Breast epithelium (tissue), 4 donors: ENCODE measurements around the gene TMEM255B. TPM values are rescaled to one million over a fixed set of nuclear protein-coding genes. Genes with fewer than 3 reads are reported as not detected.
"Not testable (repeated sequence)": the region's sequence is repeated elsewhere in the genome, so short reads cannot be mapped to it uniquely, and the experiment has no call there.

Experiments used
- DNase-seq, 2 donors: peaks; one replicate each; pipeline ENCODE4 v3.0.0-alpha.2; 2019; ENCODE audit warnings: low spot score in 2 of 2
- H3K27ac ChIP-seq, 2 donors: fragments of 200-600 bp; sonication (generic) in 1 of 2; one replicate each; pipeline ENCODE4 v1.5.1; 2016 to 2019; ENCODE audit warnings: mild to moderate bottlenecking in 1 of 2
- H3K27me3 ChIP-seq, 2 donors: fragments of 200-600 bp; sonication (generic) in 1 of 2; one replicate each; pipeline versions ENCODE4 v1.5.1 to v1.6.0; 2017 to 2019; ENCODE audit warnings: control low read depth in 1 of 2, mild to moderate bottlenecking in 1 of 2
- H3K36me3 ChIP-seq: fragments of 200-600 bp; one replicate; pipeline ENCODE4 v1.5.1; 2019
- H3K4me1 ChIP-seq, 2 donors: fragments of 200-600 bp; sonication (generic); one replicate each; pipeline ENCODE4 v1.5.1; 2016 to 2019; ENCODE audit warnings: control low read depth in 1 of 2
- H3K4me3 ChIP-seq, 3 donors: fragments of 200-600 bp; sonication (generic); 1 replicate in 2 of 3; 2 replicates in 1 of 3; pipeline ENCODE4 v1.5.1; 2016 to 2019; ENCODE audit warnings: mild to moderate bottlenecking in 3 of 3, moderate library complexity in 2 of 3
- H3K9me3 ChIP-seq, 2 donors: fragments of 200-600 bp; sonication (generic) in 1 of 2; one replicate each; pipeline ENCODE4 v1.5.1; 2016 to 2019; ENCODE audit warnings: control low read depth in 1 of 2
- CTCF ChIP-seq, 3 donors: fragments of 450-650 bp; IDR thresholded peaks; one replicate each; pipeline ENCODE4 v1.5.1; 2016 to 2017; ENCODE audit warnings: antibody characterized with exemption in 3 of 3, mild to moderate bottlenecking in 3 of 3, moderate library complexity in 3 of 3
- POLR2A ChIP-seq: fragments of 450-650 bp; IDR thresholded peaks from one replicate; pipeline ENCODE4 v1.6.1; 2016; ENCODE audit warnings: antibody characterized with exemption, mild to moderate bottlenecking, moderate library complexity
- POLR2AphosphoS5 ChIP-seq, 3 donors: sonication (generic); formaldehyde crosslinking; IDR thresholded peaks; one replicate each; pipeline ENCODE4 v1.6.1; 2017; ENCODE audit warnings: antibody characterized with exemption in 3 of 3
- intact Hi-C: fragments of 100-400 bp; cut with DNase I; formaldehyde crosslinking; loops from one replicate; pipeline ENCODE4 v1.15.1; 2023; ENCODE audit warnings: low total_unique reads
- total RNA-seq, 3 donors: library from RNA; depleted of rRNA; stranded (reverse); fragments of >200 nt; gene quantifications; one replicate each; pipeline ENCODE4 v1.1.0, GENCODE V29; 2016

Gene TMEM255B
- total RNA-seq, 3 donors from 2014 or later: 2.3 to 11.8 (median 5.2) TPM

GRCh38 chr13:113743366-113744195 lies 15.4 kb upstream of the TMEM255B start:
- TF ChIP-seq POLR2A (no peak), CTCF (IDR thresholded peaks at IDR 0.05) (no peak), POLR2AphosphoS5 (IDR thresholded peaks at IDR 0.05) (no peak)
- Histone ChIP-seq H3K4me3 (no peak overlapping the region), H3K4me1 (no peaks in the 10 kb centered on the region), H3K9me3 (no peaks in the 10 kb centered on the region), H3K27me3 (peaks cover 0 to 22% of the 10 kb centered on the region in 2 donors), H3K36me3 (no peaks in the 10 kb centered on the region), H3K27ac (no peak overlapping the region)
- no peak for DNase-seq
- intact Hi-C loops: no loop called here

- H3K27me3 ChIP-seq: peaks cover 0 to 19% of the 10 kb centered on the region in 2 donors
- TF ChIP-seq POLR2A (no peak), CTCF (IDR thresholded peaks at IDR 0.05) (no peak), POLR2AphosphoS5 (IDR thresholded peaks at IDR 0.05) (no peak)
- no peaks in the 10 kb centered on the region for H3K36me3 ChIP-seq
- intact Hi-C loops: no loop called here
- no peaks in the 10 kb centered on the region for H3K4me1 ChIP-seq
- no peak for DNase-seq
- no peak overlapping the region for H3K27ac ChIP-seq
- no peaks in the 10 kb centered on the region for H3K9me3 ChIP-seq
- no peak overlapping the region for H3K4me3 ChIP-seq
These were observed 14.6 kb upstream of the TMEM255B start for GRCh38 chr13:113744197-113745000.

- no peaks in the 10 kb centered on the region for H3K9me3 ChIP-seq
- H3K27me3 ChIP-seq: peaks cover 0 to 14% of the 10 kb centered on the region in 2 donors
- no peak for TF ChIP-seq POLR2A
- no peak for TF ChIP-seq CTCF (IDR thresholded peaks at IDR 0.05)
- no peak for TF ChIP-seq POLR2AphosphoS5 (IDR thresholded peaks at IDR 0.05)
- intact Hi-C loops: no loop called here
- no peaks in the 10 kb centered on the region for H3K36me3 ChIP-seq
- DNase-seq: no peak
- H3K27ac ChIP-seq: no peak overlapping the region
- H3K4me3 ChIP-seq: no peak overlapping the region
- H3K4me1 ChIP-seq: no peaks in the 10 kb centered on the region
These were observed 14.0 kb upstream of the TMEM255B start for GRCh38 chr13:113745059-113745458.

GRCh38 chr13:113745500-113746142 lies 13.4 kb upstream of the TMEM255B start:
- intact Hi-C loops, H3K4me3 ChIP-seq, H3K27ac ChIP-seq, DNase-seq, H3K36me3 ChIP-seq, H3K9me3 ChIP-seq, H3K4me1 ChIP-seq: not testable (repeated sequence)
- H3K27me3 ChIP-seq: peaks cover 0 to 13% of the 10 kb centered on the region in 2 donors

- H3K27ac ChIP-seq: no peak overlapping the region
- intact Hi-C loops: no loop called here
- H3K4me1 ChIP-seq: no peaks in the 10 kb centered on the region
- no peaks in the 10 kb centered on the region for H3K36me3 ChIP-seq
- H3K9me3 ChIP-seq: no peaks in the 10 kb centered on the region
- peaks cover 0 to 13% of the 10 kb centered on the region in 2 donors for H3K27me3 ChIP-seq
- no peak for DNase-seq
- TF ChIP-seq POLR2AphosphoS5 (IDR thresholded peaks at IDR 0.05) (no peak), CTCF (IDR thresholded peaks at IDR 0.05) (no peak), POLR2A (no peak)
- H3K4me3 ChIP-seq: no peak overlapping the region
These were observed 12.9 kb upstream of the TMEM255B start for GRCh38 chr13:113746143-113746525.
